RPMI7951 (cell line): ENCODE data around the gene RAB24. TPM values are rescaled to one million over a fixed set of nuclear protein-coding genes. Genes with fewer than 3 reads are reported as not detected.
A peak's percentile ranks its signal among the peaks of the same experiment; 100 is the strongest.
"Not testable (repeated sequence)": the region's sequence is repeated elsewhere in the genome, so short reads cannot be mapped to it uniquely, and the experiment has no call there.

Source experiments
- DNase-seq: peaks from one replicate; pipeline ENCODE4 v3.0.0-alpha.2; 2012; ENCODE audit warnings: low read depth
- total RNA-seq: library from RNA; depleted of rRNA; stranded (reverse); fragments of >200 nt; shearing (Covaris generic); gene quantifications from 2 replicates; pipeline ENCODE4 v1.2.3, GENCODE V29; 2014

Gene RAB24
- total RNA-seq, 1 experiment from 2014 or later, result 10.3 TPM

DNA sequence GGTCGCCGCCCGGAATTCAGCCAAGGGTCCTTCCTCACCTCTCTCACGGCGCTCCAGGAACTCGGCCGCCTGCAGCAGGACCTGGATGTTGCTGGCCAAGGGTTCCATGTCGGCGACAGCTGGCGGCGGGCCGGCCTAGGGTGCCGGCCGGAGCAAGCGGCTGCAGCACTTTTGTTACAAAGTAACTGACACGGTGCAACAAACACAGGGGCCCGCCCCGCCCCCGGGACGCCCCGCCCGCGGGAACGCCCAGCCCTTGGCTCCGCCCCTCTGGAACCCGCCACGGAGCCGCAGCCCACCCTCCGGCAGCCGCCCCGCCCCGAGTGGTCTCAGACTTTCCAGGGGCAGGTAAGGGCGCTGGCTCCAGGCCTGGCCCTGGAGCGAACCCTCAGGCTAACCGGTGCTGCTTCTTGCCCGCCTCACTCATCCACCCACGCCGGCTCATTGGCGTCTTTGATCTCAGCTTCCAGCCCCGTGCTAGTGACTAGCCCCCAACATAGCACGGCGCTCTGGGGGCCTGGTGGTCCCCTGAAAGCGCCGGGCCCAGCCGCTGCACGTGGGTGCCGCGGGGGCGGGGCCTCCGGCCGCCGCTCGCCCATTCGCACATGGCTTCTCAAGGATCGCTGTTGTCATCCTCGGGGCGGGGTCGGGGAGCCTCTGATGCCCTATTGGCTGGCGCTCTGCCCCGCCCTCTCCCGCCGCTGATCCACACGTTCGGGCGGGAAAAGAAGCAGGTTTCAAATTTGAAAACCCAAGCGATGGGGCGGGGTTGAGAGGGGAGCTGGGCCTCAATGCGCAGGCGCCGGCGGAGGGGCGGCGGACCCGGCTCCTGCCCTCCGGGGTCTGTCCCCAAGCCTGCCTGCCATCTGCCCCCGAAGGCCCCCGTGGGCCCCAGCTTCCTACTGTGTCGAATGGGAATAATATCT lies 8.5 kb upstream of the RAB24 start, which contains the start of gene MXD3:
Gene MXD3, minus strand, starts transcription at position 176 of the 926 bp plus-strand sequence. Its CDS starts 68 bp downstream, at position 108.
- peak; percentile 95 for DNase-seq

DNA sequence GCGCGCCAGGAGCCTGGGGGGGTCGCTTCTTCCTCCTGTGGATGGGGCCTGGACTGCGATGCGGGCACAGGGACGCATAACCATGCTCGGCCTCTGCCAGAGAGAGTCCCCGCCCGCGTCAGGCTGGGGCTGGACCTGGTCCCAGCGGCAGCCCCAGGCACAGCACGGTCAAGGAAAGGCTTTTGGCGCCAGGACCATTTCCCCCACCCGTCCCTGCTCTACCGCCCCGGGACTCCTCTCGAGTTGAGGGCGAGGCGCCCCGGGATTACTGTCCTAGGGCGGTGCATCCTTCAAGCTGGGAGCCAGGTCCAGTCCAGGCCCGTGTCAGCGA lies 7.8 kb upstream of the RAB24 start:
- DNase-seq, result peak; percentile 28

GRCh38 chr5:177310757-177311391 lies 7.4 kb upstream of the RAB24 start:
- peak; percentile 44 for DNase-seq

GRCh38 chr5:177310332-177310731 lies 6.8 kb upstream of the RAB24 start:
- no peak for DNase-seq

DNA sequence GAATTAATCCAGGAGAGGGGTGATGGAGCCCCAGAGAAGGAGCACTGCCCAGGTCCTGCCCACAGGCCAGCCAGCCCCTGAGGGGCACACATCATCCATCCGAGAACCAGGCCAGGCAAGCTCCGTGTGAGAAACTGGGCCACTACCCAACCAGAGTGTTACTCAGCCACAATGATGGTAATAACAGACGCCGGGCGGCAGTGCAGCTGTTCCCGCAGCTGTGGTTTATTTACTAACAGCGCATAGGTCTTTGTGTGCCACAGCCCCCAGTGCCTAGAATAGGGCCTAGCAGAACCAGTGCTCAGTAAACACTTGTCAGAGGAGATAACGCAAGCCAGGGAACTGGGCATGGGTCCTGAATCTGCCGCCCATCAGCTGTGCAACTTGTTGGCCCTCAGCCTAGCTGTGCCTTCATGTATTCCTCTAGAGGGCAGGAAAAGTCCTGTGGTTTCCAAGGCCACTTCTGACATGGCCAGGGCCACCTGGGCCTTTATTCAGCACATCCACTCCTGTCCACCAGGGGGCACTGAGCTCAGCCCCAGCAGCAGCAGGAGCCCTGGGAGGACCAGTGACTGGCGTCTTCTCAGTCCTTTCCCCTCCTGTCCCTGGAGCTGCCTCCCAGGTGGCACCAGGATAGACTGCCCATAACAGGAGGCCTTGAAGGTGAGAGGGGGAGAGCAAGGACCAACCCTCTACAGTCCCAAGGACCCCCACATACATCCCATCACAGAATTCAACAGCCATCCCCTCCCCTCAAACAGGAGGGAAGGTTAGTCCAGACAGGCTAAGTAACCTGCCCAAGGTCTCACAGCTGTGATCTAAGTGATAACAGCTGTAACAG lies 6.1 kb upstream of the RAB24 start:
- peak; percentile 54 for DNase-seq

DNA sequence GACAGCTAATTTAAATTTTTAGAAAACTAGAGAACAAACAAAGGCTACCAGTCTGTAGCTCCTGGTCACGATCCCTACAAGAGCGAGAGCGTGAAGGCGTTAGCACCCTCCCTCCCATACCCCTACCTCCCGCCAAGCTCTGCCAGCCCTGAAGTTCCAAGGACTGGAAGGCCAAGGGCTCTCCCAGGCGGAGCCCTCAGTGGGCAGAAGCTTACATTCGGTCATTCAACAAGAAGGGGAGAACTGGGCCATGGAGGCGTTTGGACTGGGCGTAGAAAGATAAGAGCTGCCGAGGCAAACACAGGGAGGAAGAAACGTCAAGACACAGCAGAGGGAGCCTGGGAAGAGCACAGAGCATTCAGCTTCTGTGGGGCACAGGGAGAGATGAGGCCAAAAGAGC lies 5.2 kb upstream of the RAB24 start:
- DNase-seq, result no peak

DNA sequence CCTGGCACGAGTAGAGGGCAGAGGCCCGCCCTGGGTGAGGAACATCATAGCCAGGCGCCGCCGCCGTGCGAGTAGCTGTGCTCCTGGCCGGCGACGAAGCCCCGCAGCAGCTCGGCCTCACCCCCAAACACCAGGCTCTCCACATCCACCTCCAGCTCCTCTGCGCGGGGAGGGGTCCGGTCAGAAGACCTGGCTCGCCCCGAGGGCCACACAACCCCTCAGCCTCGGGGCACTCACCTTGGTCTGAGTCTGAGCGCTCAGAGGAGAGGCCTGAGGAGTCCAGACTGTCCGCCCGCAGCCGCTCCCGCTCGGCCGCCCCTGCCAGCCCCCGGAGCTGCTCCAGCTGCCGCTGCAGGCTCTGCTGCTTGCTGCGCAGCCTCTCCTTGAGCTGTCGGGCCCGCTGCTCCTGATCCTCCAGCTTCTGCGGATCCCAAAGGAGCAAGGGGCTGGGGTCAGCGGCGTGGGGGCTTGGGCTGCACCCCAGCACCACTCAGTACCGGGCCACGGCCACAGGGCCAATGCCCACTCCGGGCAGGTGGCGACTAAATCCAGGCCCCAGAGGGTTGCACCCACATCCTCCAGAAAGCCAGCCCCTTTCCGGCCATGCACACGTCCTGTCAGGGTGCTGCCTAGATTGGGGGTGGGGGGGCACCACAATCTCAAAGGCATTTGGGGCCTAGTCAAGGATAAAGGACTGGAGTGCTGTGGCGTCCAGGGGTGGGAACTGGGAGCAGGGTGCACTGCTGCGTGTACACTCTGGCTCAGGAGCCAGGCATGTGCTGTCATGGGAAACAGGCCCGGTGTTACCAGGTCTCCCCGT lies 4.2 kb upstream of the RAB24 start:
- no peak for DNase-seq

GRCh38 chr5:177306674-177307543 lies 3.4 kb upstream of the RAB24 start:
- DNase-seq, result peak; percentile 15

DNA sequence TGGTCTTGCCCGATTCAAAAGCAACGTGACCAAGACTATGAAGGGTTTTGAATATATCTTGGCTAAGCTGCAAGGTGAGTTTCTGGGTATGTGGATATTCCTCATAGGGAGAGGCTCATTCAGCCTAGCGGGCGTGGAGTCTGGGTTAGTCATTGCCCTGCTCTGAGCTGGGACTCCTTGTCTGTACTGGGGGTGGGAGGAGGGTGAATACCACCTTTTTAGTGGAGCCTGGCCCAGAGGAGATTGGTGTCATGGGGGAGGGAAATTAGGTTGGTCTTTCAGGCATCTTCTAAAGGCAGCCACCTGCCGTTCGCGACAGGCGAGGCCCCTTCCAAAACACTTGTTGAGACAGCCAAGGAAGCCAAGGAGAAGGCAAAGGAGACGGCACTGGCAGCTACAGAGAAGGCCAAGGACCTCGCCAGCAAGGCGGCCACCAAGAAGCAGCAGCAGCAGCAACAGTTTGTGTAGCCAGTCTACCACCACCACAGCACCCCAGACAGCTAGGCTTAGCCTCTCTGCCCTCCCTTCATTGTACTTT lies 2.7 kb upstream of the RAB24 start:
- DNase-seq, result not testable (repeated sequence)

- DNase-seq, result peak; percentile 66
These were observed 1.0 kb upstream of the RAB24 start for GRCh38 chr5:177304392-177305119.

DNA sequence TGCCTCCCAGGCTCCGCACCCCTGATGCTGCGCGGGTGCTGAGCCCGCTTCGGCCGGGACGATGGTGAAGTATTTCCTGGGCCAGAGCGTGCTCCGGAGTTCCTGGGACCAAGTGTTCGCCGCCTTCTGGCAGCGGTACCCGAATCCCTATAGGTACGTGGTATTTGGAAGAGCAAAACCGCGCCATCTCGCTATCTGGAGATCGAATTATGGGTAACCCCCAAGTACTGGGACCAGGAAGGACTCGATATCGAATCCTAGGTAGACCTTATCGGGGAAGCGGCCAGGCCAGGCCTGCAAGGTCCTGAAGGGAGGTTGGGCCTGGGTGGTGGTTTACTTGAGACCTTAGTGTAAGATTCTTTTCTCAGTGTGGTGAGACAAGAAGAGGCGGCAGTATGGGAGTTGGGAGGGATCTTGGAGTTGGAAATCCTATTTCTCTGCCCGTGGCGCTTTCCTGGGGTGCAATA lies 439 bp upstream of the RAB24 start:
- peak; percentile 11 for DNase-seq

DNA sequence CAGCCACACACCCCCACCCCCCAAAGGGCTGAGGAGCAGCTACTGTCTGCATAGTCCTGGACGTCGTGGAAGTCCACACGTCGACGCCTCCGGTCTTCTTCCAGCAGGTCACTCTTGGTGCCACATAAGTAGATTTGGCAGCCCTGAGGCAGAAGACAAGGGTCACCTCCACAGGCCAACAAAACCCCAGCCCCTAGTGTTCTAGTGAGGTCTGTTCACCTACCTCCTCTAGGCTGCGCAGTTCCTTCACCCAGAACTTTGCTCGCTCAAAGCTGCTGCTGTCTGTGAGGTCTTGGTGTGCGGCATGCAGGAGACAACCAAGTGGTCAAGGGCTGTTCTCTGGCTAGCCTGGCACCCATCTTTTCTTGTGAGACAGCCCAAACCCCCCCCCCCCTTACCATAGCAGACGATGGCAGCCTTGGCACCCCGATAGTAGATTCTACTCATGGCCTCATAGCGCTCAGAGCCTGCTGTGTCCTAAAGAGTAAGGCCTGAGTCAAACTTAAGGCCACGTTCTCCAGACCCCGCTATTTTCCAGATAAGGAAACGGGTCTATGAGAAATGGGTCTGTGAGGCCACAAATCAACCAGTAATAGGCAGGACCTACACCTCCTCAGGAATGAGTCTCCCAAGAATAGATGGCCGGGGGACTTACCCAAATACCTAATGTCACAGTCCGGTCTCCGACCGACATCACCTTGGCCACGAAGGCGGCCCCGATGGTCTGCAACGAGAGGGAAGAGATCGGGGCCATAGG lies 987 bp downstream of the RAB24 start:
- DNase-seq, result peak; percentile 22

DNA sequence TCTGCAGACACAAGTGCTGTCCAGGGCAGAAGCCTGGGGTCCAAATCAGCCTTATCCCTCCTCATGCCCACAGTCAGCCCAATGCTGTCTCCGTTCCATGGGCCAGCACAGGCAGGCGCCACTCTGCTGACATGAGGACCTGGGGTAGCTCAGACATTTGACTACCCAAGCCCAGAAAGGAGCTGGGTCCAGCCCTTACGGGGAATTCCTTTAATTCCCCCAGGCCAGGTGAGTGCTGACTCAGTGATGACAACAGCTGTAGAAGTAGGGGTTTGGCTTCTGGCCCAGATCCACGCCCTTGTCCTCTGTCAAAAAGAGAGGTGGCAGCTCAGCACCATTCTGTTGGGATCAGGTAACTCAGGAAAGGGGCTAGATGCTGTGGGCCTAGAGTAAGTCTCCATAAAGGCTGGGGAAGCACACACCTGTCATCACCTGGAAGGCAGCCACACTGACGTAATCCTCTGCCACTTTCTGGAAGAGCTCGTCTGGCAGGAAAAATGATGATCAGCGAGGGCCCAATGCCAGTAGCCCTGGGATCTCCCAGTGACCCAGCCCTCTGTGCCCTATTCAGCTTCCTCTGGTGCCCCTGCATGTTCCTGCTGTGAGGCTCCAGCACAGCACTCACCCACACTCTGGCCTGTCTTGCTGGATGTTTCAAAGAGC lies 1.9 kb downstream of the RAB24 start:
- no peak for DNase-seq

GRCh38 chr5:177300951-177301350 lies 2.6 kb downstream of the RAB24 start:
- no peak for DNase-seq

DNA sequence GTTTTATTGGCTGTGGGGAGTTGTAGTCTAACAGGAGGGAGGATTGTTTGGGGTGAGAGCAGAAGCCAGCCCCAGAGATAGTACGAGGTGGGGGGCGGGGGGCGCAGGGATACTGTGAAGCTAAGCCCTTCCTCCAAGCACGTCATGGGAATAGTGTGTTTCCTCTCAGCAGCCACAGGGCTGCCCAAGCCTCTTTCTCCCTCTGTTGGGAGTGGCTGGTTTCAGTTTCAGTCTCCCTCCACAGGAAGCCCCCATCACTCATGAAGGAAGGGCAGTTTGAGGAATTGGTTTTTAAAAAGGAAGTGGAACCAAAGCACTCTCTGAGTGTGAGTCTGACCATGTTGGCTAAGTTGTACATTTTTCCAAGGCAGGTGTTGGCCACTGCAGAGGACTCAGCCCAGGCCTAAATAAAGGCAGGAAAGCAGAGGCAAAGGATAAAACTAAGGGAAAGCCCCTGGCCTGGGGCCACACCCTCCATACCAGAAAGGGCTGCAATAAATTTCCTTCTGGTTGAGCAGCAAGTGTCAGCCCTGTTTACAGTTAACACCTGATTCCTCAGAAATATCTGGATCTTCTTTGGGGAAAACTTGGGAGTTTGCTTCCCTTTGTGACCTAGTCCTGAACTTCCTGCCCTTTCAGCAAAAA lies 3.2 kb downstream of the RAB24 start:
- DNase-seq, result peak; percentile 75

GRCh38 chr5:177299697-177300096 lies 3.8 kb downstream of the RAB24 start:
- no peak for DNase-seq

DNA sequence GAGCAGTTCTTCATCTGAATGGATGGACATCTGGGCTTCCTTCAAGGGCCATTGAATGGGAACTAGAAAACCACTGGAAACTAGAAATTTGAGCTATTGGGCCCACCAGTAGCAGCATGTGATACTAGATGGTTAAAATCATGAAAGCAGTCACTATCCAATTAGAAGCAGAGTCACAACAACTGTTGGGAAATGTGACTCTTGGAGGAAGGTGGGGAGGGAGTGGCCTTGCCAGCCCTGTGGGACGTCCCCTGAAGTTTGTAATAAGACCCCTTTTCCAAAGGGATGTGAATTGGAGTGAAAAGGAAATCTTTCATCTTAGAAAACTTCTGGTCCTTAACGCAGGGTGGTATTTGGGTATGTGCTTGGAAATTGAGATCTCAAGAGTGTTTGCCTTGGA lies 5.6 kb downstream of the RAB24 start:
- no peak for DNase-seq
